Neural progenitor cell (in vitro differentiated cells): ENCODE measurements around the gene FBLN1. TPM values are rescaled to one million over a fixed set of nuclear protein-coding genes. Genes with fewer than 3 reads are reported as not detected.
"Not testable (repeated sequence)": the region's sequence is repeated elsewhere in the genome, so short reads cannot be mapped to it uniquely, and the experiment has no call there.

Experiments
- DNase-seq: peaks from one replicate; pipeline ENCODE4 v3.0.0-alpha.2; 2016; ENCODE audit warnings: low spot score
- H2AFZ ChIP-seq: fragments of 200-600 bp; sonication (generic); replicated peaks from 2 replicates; pipeline ENCODE4 v1.6.1; 2016; ENCODE audit warnings: antibody characterized with exemption
- H3F3A ChIP-seq: fragments of 200-600 bp; sonication (generic); 2 replicates; pipeline ENCODE4 v1.6.1; 2016; ENCODE audit warnings: antibody characterized with exemption, low read depth
- H3K27ac ChIP-seq: fragments of 200-600 bp; sonication (generic); 2 replicates; pipeline ENCODE4 v1.5.1; 2016; ENCODE audit warnings: mild to moderate bottlenecking
- H3K27me3 ChIP-seq: fragments of 200-600 bp; sonication (generic); 2 replicates; pipeline ENCODE4 v1.6.1; 2016; ENCODE audit warnings: mild to moderate bottlenecking, moderate library complexity
- H3K36me3 ChIP-seq: fragments of 200-600 bp; sonication (generic); 2 replicates; pipeline ENCODE4 v1.5.1; 2016
- H3K4me1 ChIP-seq: fragments of 200-600 bp; sonication (generic); 2 replicates; pipeline ENCODE4 v1.6.1; 2016; ENCODE audit warnings: mixed run types
- H3K4me2 ChIP-seq: fragments of 200-600 bp; sonication (generic); 2 replicates; pipeline ENCODE4 v1.6.1; 2016
- H3K4me3 ChIP-seq: fragments of 200-600 bp; sonication (generic); 2 replicates; pipeline ENCODE4 v1.5.1; 2016
- H3K79me2 ChIP-seq: fragments of 200-600 bp; sonication (generic); 2 replicates; pipeline ENCODE4 v1.6.1; 2016; ENCODE audit warnings: low read depth
- H3K9ac ChIP-seq: fragments of 200-600 bp; sonication (generic); 2 replicates; pipeline ENCODE4 v1.6.1; 2016
- H3K9me3 ChIP-seq: fragments of 200-600 bp; sonication (generic); 2 replicates; pipeline ENCODE4 v1.5.1; 2016; ENCODE audit warnings: low read depth
- H4K20me1 ChIP-seq: fragments of 200-600 bp; sonication (generic); 2 replicates; pipeline ENCODE4 v1.6.1; 2016; ENCODE audit warnings: low read depth
- H3K27ac Mint-ChIP-seq: 3 replicates; pipeline ENCODE4 v1.8.0; 2021; ENCODE audit warnings: mixed read lengths
- H3K27me3 Mint-ChIP-seq: 2 replicates; pipeline ENCODE4 v1.8.0; 2022; ENCODE audit warnings: low read depth, mild to moderate bottlenecking, inconsistent platforms, moderate library complexity, mixed read lengths; ENCODE audit not compliant: insufficient read depth
- H3K36me3 Mint-ChIP-seq: 3 replicates; pipeline ENCODE4 v1.8.0; 2021; ENCODE audit warnings: mixed read lengths
- H3K4me1 Mint-ChIP-seq: 3 replicates; pipeline ENCODE4 v1.8.0; 2021; ENCODE audit warnings: mixed read lengths
- H3K4me3 Mint-ChIP-seq: 3 replicates; pipeline ENCODE4 v1.8.0; 2021; ENCODE audit warnings: mild to moderate bottlenecking, moderate library complexity, mixed read lengths
- H3K9me3 Mint-ChIP-seq: 3 replicates; pipeline ENCODE4 v1.8.0; 2020; ENCODE audit warnings: mixed read lengths
- CTCF ChIP-seq: fragments of 200-600 bp; sonication (generic); IDR thresholded peaks from 2 replicates; pipeline ENCODE4 v1.5.1; 2017; ENCODE audit warnings: antibody characterized with exemption, mild to moderate bottlenecking
- EZH2 ChIP-seq: fragments of 200-600 bp; sonication (generic); IDR thresholded peaks from 2 replicates; pipeline ENCODE4 v1.6.1; 2017; ENCODE audit warnings: antibody characterized with exemption, mild to moderate bottlenecking, moderate library complexity
- EZH2phosphoT487 ChIP-seq: fragments of 200-600 bp; sonication (generic); IDR thresholded peaks from 2 replicates; pipeline ENCODE4 v1.6.1; 2017; ENCODE audit warnings: antibody characterized with exemption
- total RNA-seq: library from RNA; depleted of rRNA; stranded (reverse); fragments of >200 nt; gene quantifications from 2 replicates; pipeline ENCODE4 v1.2.3, GENCODE V29; 2015; ENCODE audit warnings: low replicate concordance

FBLN1 gene
- total RNA-seq, 1 donor from 2014 or later: 84.3 TPM

- Mint-ChIP-seq H3K4me3 (no peak overlapping the region), H3K36me3 (peaks cover under 1% of the 10 kb centered on the region), H3K27me3 (peaks cover 16% of the 10 kb centered on the region), H3K4me1 (peaks cover 15% of the 10 kb centered on the region), H3K27ac (no peak overlapping the region), H3K9me3 (peaks cover 8% of the 10 kb centered on the region)
- Histone ChIP-seq H3K9me3 (no peaks in the 10 kb centered on the region), H3K4me3 (no peak overlapping the region), H3K79me2 (no peaks in the 10 kb centered on the region), H3K4me1 (no peaks in the 10 kb centered on the region), H2AFZ (no peak overlapping the region), H3K27me3 (no peaks in the 10 kb centered on the region), H3F3A (no peaks in the 10 kb centered on the region), H4K20me1 (no peaks in the 10 kb centered on the region), H3K9ac (no peak overlapping the region), H3K36me3 (no peaks in the 10 kb centered on the region), H3K4me2 (no peak overlapping the region), H3K27ac (no peak overlapping the region)
- TF ChIP-seq CTCF: no peak
- TF ChIP-seq EZH2phosphoT487: no peak
- no peak for TF ChIP-seq EZH2
- DNase-seq: no peak
These were observed 43.4 kb upstream of the FBLN1 start for GRCh38 chr22:45459235-45459634.

- Mint-ChIP-seq H3K27ac (no peak overlapping the region), H3K36me3 (peaks cover 5% of the 10 kb centered on the region), H3K4me3 (no peak overlapping the region), H3K27me3 (peaks cover 20% of the 10 kb centered on the region), H3K9me3 (peaks cover 14% of the 10 kb centered on the region), H3K4me1 (peaks cover 7% of the 10 kb centered on the region)
- Histone ChIP-seq H3K4me2 (no peak overlapping the region), H3K36me3 (no peaks in the 10 kb centered on the region), H3K4me3 (no peak overlapping the region), H3K9ac (no peak overlapping the region), H3K9me3 (no peaks in the 10 kb centered on the region), H3K4me1 (no peaks in the 10 kb centered on the region), H3K27ac (no peak overlapping the region), H3K27me3 (no peaks in the 10 kb centered on the region), H2AFZ (no peak overlapping the region), H4K20me1 (no peaks in the 10 kb centered on the region), H3F3A (no peaks in the 10 kb centered on the region), H3K79me2 (no peaks in the 10 kb centered on the region)
- DNase-seq: no peak
- no peak for TF ChIP-seq CTCF
- no peak for TF ChIP-seq EZH2
- TF ChIP-seq EZH2phosphoT487: no peak
These were observed 42.2 kb upstream of the FBLN1 start for GRCh38 chr22:45460288-45461109.

- Mint-ChIP-seq H3K9me3 (peaks cover 20% of the 10 kb centered on the region), H3K4me1 (peaks cover 3% of the 10 kb centered on the region), H3K4me3 (no peak overlapping the region), H3K27me3 (peaks cover 13% of the 10 kb centered on the region), H3K27ac (no peak overlapping the region), H3K36me3 (peaks cover 5% of the 10 kb centered on the region)
- Histone ChIP-seq H3K36me3 (no peaks in the 10 kb centered on the region), H3K27me3 (no peaks in the 10 kb centered on the region), H3K9me3 (no peaks in the 10 kb centered on the region), H3K79me2 (no peaks in the 10 kb centered on the region), H3K4me3 (no peak overlapping the region), H3K4me1 (no peaks in the 10 kb centered on the region), H2AFZ (no peak overlapping the region), H3K4me2 (no peak overlapping the region), H3K27ac (no peak overlapping the region), H4K20me1 (no peaks in the 10 kb centered on the region), H3F3A (no peaks in the 10 kb centered on the region), H3K9ac (no peak overlapping the region)
- no peak for DNase-seq
- TF ChIP-seq CTCF: peak; percentile 41
- TF ChIP-seq EZH2: no peak
These were observed 40.5 kb upstream of the FBLN1 start for GRCh38 chr22:45462034-45462655.

GRCh38 chr22:45463691-45464090, 39.0 kb upstream of the FBLN1 start:
- not testable (repeated sequence) for H3K4me1 ChIP-seq, H3K4me1 Mint-ChIP-seq

More at GRCh38 chr22:45463691-45464090, 39.0 kb upstream of the FBLN1 start:
- not testable (repeated sequence) for H3K4me3 Mint-ChIP-seq, H3K36me3 ChIP-seq, H3K79me2 ChIP-seq, H3K4me3 ChIP-seq, H3K9me3 ChIP-seq, H3K4me2 ChIP-seq, H3K9ac ChIP-seq, H3K36me3 Mint-ChIP-seq, H3K27ac Mint-ChIP-seq, H3K27me3 Mint-ChIP-seq, H3F3A ChIP-seq, H3K27ac ChIP-seq, H2AFZ ChIP-seq, H4K20me1 ChIP-seq, H3K27me3 ChIP-seq, DNase-seq
- peaks cover 23% of the 10 kb centered on the region for H3K9me3 Mint-ChIP-seq
